Right hindlimb (tissue), 1 donor: ENCODE results near the gene H6PD.

Experiments
- DNase-seq: peaks from one replicate; pipeline ENCODE4 v3.0.0-alpha.2; 2018

The H6PD gene

GRCh38 chr1:9260059-9260766, 25.6 kb downstream of the H6PD start:
- DNase-seq: no peak

- DNase-seq: no peak
These were observed 26.9 kb downstream of the H6PD start for GRCh38 chr1:9261496-9261895.

DNA sequence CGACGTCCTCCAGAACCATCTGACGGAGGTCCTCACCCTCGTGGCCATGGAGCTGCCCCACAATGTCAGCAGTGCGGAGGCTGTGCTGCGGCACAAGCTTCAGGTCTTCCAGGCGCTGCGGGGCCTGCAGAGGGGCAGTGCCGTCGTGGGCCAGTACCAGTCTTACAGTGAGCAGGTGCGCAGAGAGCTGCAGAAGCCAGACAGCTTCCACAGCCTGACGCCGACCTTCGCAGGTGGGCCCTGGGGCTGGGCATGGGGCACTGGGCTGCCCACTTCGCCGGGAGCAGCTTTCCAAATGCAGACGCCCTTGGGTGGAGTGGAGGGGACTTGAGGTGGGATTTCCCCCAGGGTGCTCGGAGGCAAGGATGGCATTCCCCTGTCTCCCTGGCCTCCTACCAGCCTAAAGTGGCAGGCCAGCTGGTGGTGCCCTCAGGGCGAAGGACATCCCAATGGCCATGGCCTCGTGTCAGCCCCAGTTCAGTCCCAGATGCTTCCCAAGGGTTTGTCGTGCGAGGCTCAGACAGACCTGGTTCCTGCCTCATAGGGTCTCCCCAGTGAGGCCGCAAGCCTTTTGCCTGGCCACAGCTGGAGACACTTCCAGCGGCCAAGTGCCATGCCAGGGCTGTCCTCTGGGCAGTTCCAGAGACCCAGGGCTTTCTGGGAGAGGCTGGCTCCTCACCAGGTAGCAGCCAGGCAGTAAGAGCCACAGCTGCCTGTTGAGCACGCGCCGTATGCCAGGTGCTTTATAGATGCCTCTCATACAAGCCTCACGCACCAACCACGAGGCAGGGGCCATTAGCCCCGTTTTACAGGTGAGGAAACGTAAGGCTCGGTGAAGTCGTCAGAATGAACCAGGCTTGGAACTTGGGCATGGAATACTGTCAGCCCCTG, 27.8 kb downstream of the H6PD start:
- DNase-seq: no peak

DNA sequence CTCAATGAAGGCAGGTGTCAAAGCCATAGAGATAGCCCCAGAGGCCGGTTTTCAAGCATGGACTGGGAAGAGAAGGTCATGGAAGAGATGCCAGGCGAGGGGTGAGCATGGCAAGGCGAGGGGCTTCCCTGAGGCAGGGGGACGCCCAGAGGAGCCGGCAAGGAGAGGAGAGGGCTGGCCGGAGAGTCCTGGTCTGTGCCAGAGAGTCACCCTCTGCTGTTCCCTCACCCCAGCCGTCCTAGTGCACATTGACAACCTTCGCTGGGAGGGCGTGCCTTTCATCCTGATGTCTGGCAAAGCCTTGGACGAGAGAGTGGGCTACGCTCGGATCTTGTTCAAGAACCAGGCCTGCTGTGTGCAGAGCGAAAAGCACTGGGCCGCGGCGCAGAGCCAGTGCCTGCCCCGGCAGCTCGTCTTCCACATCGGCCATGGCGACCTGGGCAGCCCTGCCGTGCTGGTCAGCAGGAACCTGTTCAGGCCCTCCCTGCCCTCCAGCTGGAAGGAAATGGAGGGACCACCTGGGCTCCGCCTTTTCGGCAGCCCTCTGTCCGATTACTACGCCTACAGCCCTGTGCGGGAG, 28.8 kb downstream of the H6PD start:
- DNase-seq: no peak

- DNase-seq: no peak
These were observed 29.7 kb downstream of the H6PD start for GRCh38 chr1:9263984-9264872.

- DNase-seq: no peak
These were observed 30.5 kb downstream of the H6PD start for GRCh38 chr1:9265037-9265436.

- no peak for DNase-seq
These were observed 31.4 kb downstream of the H6PD start for GRCh38 chr1:9265968-9266367.

- DNase-seq: no peak
These were observed 32.7 kb downstream of the H6PD start for GRCh38 chr1:9267352-9267686.

GRCh38 chr1:9267827-9268581, 33.4 kb downstream of the H6PD start:
- no peak for DNase-seq

- DNase-seq: no peak
These were observed 34.5 kb downstream of the H6PD start for GRCh38 chr1:9269078-9269501.

DNA sequence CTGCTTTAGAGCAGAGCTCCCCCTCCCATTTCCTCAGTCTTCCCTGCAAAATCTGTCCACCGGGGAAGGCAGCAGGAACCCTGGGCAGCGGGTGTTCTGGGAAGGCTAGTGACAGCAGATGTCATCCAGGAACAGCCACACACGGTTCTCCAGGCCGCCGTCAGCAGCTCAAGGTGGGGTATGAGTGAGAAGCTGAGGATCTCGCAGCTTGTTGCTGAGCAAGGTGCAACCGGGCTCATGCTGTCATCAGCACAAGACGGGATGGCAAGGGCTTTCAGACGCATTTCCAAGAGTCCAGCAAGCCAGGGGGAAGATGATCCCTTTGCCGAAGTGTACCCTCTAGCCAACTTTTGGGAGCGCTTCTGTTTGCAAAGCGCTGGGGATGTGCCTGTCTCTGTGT, 35.1 kb downstream of the H6PD start:
- no peak for DNase-seq

DNA sequence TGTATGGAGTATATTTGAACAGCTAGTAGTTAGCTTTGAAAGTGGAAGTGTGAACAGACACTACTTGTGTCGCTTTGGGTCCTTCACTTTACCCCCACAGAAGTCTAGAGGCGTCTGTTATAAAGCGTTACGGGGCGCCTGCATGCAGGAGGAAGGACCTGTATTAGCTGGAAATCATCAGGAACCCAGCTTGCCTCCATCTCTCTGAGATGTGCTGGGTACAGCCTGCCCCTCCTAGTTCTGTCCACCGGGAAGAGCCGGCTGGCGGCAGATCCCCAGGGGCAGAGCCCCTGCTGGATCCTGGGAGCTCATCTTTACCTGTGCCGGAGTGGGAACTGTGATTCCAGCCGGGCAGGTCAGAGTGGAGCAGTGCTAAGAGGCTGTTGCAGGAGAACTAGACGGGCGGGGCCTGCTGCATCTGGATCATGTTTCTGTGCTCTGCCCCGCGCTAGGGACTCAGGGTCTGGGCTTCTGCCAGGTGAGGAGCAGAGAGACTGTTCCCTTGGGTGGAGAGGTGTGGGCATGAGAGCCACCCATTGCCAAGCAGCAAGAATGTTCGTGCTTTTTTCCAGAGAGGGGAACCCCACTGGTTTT, 35.8 kb downstream of the H6PD start:
- no peak for DNase-seq

DNA sequence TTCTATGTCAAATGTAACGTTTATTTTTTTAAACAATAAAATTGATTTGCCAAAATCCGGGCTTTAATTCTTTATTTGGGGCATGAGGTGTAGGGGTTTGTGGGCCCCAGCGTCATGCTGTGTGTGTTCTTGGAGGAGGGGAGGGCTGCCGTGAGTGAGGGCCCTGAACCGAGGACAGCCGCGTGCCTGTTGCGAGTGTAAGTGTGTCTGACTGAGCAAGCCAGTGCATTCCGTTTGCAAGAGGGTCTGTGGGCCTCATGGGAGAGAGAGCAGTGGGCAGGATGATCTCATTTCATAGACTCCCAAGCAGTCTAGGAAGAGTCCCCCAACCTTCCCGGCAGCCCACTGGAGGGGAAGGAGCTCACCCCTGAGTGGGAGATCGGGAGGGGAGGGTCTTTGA, 36.7 kb downstream of the H6PD start:
- DNase-seq: no peak

DNA sequence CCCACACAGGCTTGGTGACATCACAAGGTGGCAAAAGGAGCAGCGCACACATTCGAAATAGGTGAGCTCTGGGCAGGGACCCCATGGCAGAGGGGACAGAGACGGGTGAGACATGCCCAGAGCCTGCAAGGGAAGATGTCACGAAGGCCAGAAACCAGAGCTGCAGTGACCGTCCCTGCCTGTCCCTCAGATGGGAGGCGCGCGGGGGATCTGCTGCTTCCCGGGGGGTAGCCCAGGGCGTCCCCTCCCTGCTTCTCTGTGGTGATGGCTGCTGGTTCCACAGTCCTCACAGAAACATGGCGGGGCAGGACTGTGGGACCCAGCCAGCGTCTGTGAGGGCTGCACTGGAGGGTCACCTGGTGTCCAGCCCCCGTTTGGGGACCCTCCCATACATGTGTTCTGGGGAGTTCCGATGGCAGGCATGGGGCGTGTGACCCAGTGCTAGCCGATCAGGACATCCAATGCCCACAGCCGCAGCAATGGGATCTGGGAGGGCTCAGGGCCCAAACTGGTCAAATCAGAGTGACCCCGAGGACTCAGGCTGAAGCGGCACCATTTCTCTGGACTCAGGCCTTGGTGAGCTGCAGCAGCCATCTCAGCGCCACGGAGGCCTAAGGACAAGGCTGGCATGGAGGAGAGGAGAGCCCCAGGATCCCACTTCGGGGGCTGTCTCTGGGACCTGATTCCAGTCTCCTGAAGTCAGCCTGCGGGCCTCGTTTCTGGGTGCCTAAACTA, 37.5 kb downstream of the H6PD start:
- no peak for DNase-seq

DNA sequence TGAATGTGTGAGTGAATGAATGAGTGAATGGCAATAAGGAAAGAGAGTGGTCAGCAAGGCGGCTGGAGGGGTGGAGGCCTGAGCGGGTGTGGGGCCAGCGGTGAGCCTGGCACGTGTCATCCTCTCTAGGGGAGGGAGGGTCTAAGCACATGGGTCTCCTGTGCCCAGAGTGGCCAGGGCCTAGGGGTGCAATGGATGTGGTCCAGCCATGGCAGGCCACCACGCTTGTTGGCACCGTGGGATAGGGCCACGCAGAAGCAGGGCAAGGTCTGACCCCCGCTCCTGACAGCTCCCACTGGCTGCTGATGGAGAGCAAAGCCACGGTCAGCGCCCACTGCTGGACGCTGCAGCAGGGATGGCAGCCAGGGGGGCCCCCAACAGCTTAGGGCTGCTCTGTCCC, 38.6 kb downstream of the H6PD start:
- no peak for DNase-seq

GRCh38 chr1:9275161-9275560, 40.6 kb downstream of the H6PD start:
- DNase-seq: no peak

DNA sequence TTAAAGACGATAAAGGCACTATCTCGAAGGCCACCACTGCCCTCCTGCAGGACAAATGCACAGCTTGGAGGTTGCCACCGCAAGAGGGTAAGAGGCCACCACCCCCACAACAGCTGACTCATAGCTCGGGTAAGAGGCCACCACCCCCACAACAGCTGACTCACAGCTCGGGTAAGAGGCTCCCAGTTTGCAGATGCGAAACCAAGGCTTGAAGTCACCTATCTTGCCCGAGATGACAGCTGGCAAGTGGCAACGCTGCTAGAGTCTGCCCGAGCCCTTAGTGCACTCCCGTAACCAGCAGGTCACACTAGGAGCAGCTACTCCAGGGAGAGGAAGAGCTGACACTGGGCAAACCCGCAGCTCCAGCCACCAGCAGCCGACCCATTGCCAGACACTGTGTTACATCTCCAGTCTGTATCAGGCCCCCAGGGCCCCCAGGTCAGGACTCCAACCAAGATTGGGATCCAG, 41.0 kb downstream of the H6PD start:
- DNase-seq: no peak

DNA sequence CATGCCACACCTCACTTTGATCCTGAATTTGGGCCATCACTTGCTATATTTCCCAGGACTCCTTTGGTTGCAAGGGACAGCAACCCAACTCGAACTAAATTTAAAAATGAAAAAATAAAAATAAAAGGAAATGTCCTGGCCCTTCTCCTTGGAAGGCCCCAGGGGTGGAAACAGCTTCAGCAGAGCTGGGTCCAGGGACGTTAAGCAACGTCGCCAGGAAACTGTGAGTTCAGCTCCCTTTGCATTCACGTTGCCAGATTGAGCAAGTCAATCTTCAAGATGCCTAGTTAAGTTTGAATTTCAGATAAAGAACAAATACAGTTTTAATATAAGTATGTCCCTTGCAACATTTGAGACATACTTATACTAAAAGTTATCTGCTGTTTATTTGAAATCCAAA, 43.5 kb downstream of the H6PD start:
- no peak for DNase-seq

- no peak for DNase-seq
These were observed 44.1 kb downstream of the H6PD start for GRCh38 chr1:9278585-9279153.

- DNase-seq: no peak
These were observed 44.7 kb downstream of the H6PD start for GRCh38 chr1:9279172-9279840.
